HepG2 (cell line): ENCODE data around the gene CHADL. TPM values are rescaled to one million over a fixed set of nuclear protein-coding genes. Genes with fewer than 3 reads are reported as not detected.

Source experiments
- EED ChIP-seq: sonication (generic); formaldehyde crosslinking; IDR thresholded peaks from 2 replicates; pipeline ENCODE4 v1.5.0; 2020; ENCODE audit warnings: mild to moderate bottlenecking, missing genetic modification reagents
- HOXA9 ChIP-seq: sonication (generic); formaldehyde crosslinking; IDR thresholded peaks from 2 replicates; pipeline ENCODE4 v1.8.1; 2022; ENCODE audit warnings: missing genetic modification reagents, mild to moderate bottlenecking, moderate library complexity, borderline replicate concordance
- MEF2D ChIP-seq: sonication (generic); formaldehyde crosslinking; IDR thresholded peaks from 2 replicates; pipeline ENCODE4 v1.5.1; 2020; ENCODE audit warnings: mild to moderate bottlenecking, missing genetic modification reagents
- NFRKB ChIP-seq: fragments of 450-650 bp; IDR thresholded peaks from 2 replicates; pipeline ENCODE4 v1.6.1; 2017
- PCBP2 ChIP-seq: fragments of 200-400 bp; formaldehyde crosslinking; optimal IDR thresholded peaks from 2 replicates; pipeline ENCODE3; 2018; ENCODE audit warnings: low read length, low read depth; ENCODE audit not compliant: poor library complexity, severe bottlenecking
- REL ChIP-seq: sonication (generic); formaldehyde crosslinking; conservative IDR thresholded peaks from 2 replicates; pipeline ENCODE4 v1.8.0; 2022; ENCODE audit warnings: mild to moderate bottlenecking, missing genetic modification reagents, moderate library complexity
- SOX13 ChIP-seq, 3 experiments: fragments of 450-650 bp in 1 of 3; sonication (generic) in 1 of 3; formaldehyde crosslinking in 1 of 3; IDR thresholded peaks in 2 of 3; conservative IDR thresholded peaks in 1 of 3; 2 replicates each; pipeline versions ENCODE4 v1.5.0 to v1.6.1; 2016 to 2020; ENCODE audit warnings: antibody characterized with exemption in 1 of 3, mild to moderate bottlenecking in 1 of 3, missing compliant biosample characterization in 1 of 3, missing genetic modification reagents in 1 of 3, moderate library complexity in 1 of 3
- YEATS2 ChIP-seq: sonication (generic); formaldehyde crosslinking; IDR thresholded peaks from 2 replicates; pipeline ENCODE4 v1.4.0; 2020; ENCODE audit warnings: missing genetic modification reagents, borderline replicate concordance
- ZFP41 ChIP-seq: sonication (generic); formaldehyde crosslinking; IDR thresholded peaks from 2 replicates; pipeline ENCODE4 v1.4.0; 2020; ENCODE audit warnings: mild to moderate bottlenecking, missing genetic modification reagents, borderline replicate concordance
- ZHX1 ChIP-seq: sonication (generic); formaldehyde crosslinking; IDR thresholded peaks from 2 replicates; pipeline ENCODE4 v1.8.1; 2022; ENCODE audit warnings: low read depth, mild to moderate bottlenecking, missing genetic modification reagents
- ZNF124 ChIP-seq: sonication (generic); formaldehyde crosslinking; IDR thresholded peaks from 2 replicates; pipeline ENCODE4 v1.4.0; 2020; ENCODE audit warnings: missing genetic modification reagents
- ZNF235 ChIP-seq: sonication (generic); formaldehyde crosslinking; IDR thresholded peaks from 2 replicates; pipeline ENCODE4 v1.8.1; 2023; ENCODE audit warnings: mild to moderate bottlenecking, missing genetic modification reagents, borderline replicate concordance
- ZNF552 ChIP-seq: sonication (generic); formaldehyde crosslinking; IDR thresholded peaks from 2 replicates; pipeline ENCODE4 v1.9.0; 2022; ENCODE audit warnings: missing genetic modification reagents, mild to moderate bottlenecking, borderline replicate concordance
- ZNF616 ChIP-seq: sonication (generic); formaldehyde crosslinking; IDR thresholded peaks from 2 replicates; pipeline ENCODE4 v1.5.0; 2020; ENCODE audit warnings: low read depth, mild to moderate bottlenecking, missing genetic modification reagents
- ZNF7 ChIP-seq: IDR thresholded peaks from 2 replicates; pipeline ENCODE4 v1.6.1; 2016; ENCODE audit warnings: missing biosample characterization, missing genetic modification reagents
- ZNF777 ChIP-seq: sonication (generic); formaldehyde crosslinking; IDR thresholded peaks from 2 replicates; pipeline ENCODE4 v1.4.0; 2020; ENCODE audit warnings: missing genetic modification reagents
- ZNF800 ChIP-seq: sonication (generic); formaldehyde crosslinking; IDR thresholded peaks from 2 replicates; pipeline ENCODE4 v1.4.0; 2020; ENCODE audit warnings: missing genetic modification reagents
- ZXDC ChIP-seq: sonication (generic); formaldehyde crosslinking; IDR thresholded peaks from 2 replicates; pipeline ENCODE4 v1.5.0; 2020; ENCODE audit warnings: mild to moderate bottlenecking, missing genetic modification reagents
- polyA plus RNA-seq, 8 experiments: library from polyadenylated mRNA; depleted of rRNA in 3 of 8; stranded (reverse) in 7 of 8; unstranded in 1 of 8; fragments of >200 nt; fragmentation: Illumina TruSeq in 4 of 8; extraction: Trizol in 4 of 8; gene quantifications; 2 replicates each; pipeline versions ENCODE4 v1.2.1 to v1.2.3, GENCODE V29; 2011 to 2016; ENCODE audit warnings: low read depth in 4 of 8, missing spikeins in 1 of 8, mixed read lengths in 1 of 8; ENCODE audit not compliant: insufficient read depth in 1 of 8
- total RNA-seq, 5 experiments: library from RNA; depleted of rRNA; stranded (reverse); fragments of >200 nt; fragmentation: Illumina TruSeq; extraction: Trizol; gene quantifications; 2 replicates each; pipeline ENCODE4 v1.2.3, GENCODE V29; 2016; ENCODE audit warnings: low read depth in 1 of 5
- TF ChIP-seq, protein P1 (sequence below): sonication (generic); formaldehyde crosslinking; IDR thresholded peaks from 2 replicates; pipeline ENCODE4 v1.8.1; 2023; ENCODE audit warnings: missing genetic modification reagents, mild to moderate bottlenecking, borderline replicate concordance
- TF ChIP-seq, protein P2 (sequence below): IDR thresholded peaks from 2 replicates; pipeline ENCODE4 v1.6.1; 2016; ENCODE audit warnings: mild to moderate bottlenecking, missing biosample characterization, missing genetic modification reagents

Gene CHADL
- total and polyA plus RNA-seq, 2 of the 13 experiments (the other 11 are each of a cell fraction or from before 2014, with no cell fraction given): 2.8 to 8.1 TPM

DNA sequence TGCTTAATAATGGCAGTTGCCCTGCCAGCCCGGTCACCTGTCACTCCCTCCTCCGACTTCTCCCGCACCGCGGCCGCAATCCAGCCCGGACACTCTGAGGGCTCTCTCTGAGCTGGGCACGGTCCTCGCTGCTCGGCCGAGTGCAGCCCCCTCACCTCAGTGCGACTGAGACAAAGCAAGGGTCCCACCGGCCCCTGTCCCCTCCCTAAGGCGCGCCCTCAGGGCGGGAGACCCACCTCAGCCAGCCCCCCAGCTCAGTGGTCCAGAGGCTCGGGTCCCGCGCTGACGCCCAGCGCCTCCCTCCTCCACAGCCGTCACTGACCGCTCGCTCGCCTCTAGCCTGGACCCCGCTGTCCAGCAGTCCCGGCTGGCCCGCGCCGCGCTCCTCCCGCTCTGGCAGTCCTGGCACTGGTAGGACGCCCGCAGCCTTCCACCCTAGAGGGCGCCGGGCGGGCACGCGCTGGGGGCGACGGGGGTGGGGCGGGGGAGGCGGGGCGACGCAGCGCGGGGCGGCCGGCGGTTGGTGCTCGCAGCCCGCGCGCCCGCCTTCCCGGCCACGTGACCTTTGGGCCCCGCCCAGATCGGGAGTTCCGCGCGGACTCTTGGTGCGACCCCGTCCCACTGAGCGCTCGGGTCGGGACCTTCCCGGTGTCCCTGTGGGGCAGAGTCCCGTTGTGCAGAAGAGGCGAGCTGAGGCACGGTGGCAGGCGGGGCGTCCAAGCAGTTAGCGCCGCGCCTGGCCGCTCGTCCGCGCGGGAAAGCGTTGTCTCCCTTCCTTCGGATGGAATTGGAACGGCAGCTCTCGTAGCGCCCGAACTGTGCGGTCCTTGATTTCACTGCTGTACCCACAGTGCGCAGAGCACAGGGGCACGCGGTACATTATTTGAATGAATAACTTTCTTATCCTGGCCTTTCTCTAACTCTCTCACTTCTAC is 43.4 kb downstream of the CHADL start (continued):
- 0 out of 2 replicates have a peak, but pooled peaks have one; percentile 8 for TF ChIP-seq MEF2D
- TF ChIP-seq ZNF235 (CRISPR knock-in tag): no peak
- no peak for TF ChIP-seq ZNF124 (CRISPR knock-in tag)
- no peak for TF ChIP-seq SOX13 (IDR thresholded peaks at IDR 0.05)
- TF ChIP-seq SOX13 (CRISPR knock-in tag; conservative IDR thresholded peaks at IDR 0.05 in 1 of 2, IDR thresholded peaks at IDR 0.05 in 1 of 2): no peak
- no peak for TF ChIP-seq PCBP2
- no peak for TF ChIP-seq ZNF616 (CRISPR knock-in tag)
- TF ChIP-seq ZNF7 (CRISPR knock-in tag): no peak
- no peak for TF ChIP-seq EED (CRISPR knock-in tag)
- TF ChIP-seq REL (CRISPR knock-in tag): peak; percentile 77
- TF ChIP-seq ZNF800 (CRISPR knock-in tag): no peak
- TF ChIP-seq YEATS2: no peak
- TF ChIP-seq ZFP41: 0 out of 2 replicates have a peak, but pooled peaks have one; percentile 46
- TF ChIP-seq ZNF552 (CRISPR knock-in tag): peak; percentile 69; the same call in 1 of the 2 replicates
- TF ChIP-seq, protein P1, sequence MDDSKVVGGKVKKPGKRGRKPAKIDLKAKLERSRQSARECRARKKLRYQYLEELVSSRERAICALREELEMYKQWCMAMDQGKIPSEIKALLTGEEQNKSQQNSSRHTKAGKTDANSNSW: no peak
- TF ChIP-seq ZNF777 (CRISPR knock-in tag): no peak; the same call in 1 of the 2 replicates
- no peak; the same call in 1 of the 2 replicates for TF ChIP-seq ZHX1
- TF ChIP-seq NFRKB: no peak
- TF ChIP-seq, protein P2, sequence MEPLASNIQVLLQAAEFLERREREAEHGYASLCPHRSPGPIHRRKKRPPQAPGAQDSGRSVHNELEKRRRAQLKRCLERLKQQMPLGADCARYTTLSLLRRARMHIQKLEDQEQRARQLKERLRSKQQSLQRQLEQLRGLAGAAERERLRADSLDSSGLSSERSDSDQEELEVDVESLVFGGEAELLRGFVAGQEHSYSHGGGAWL (CRISPR knock-in tag): peak; percentile 70; the same call in 1 of the 2 replicates
- no peak for TF ChIP-seq ZXDC (CRISPR knock-in tag)
- TF ChIP-seq HOXA9 (CRISPR knock-in tag): peak; percentile 48; the same call in 1 of the 2 replicates
